SIG-M5 treated with dmso at 0.1 percent for 504 hours (cell line): ENCODE measurements around the gene AREG.

ENCODE experiments used
- DNase-seq: peaks from one replicate; lab custom pipeline; 2025; ENCODE audit not compliant: unreplicated experiment; lab: John Stamatoyannopoulos, UW

Gene AREG

GRCh38 chr4:74504212-74504611 lies 59.3 kb downstream of the AREG start:
- DNase-seq, result no peak
